ENCODE measurements around the gene LPIN2.

The LPIN2 gene, protein sequence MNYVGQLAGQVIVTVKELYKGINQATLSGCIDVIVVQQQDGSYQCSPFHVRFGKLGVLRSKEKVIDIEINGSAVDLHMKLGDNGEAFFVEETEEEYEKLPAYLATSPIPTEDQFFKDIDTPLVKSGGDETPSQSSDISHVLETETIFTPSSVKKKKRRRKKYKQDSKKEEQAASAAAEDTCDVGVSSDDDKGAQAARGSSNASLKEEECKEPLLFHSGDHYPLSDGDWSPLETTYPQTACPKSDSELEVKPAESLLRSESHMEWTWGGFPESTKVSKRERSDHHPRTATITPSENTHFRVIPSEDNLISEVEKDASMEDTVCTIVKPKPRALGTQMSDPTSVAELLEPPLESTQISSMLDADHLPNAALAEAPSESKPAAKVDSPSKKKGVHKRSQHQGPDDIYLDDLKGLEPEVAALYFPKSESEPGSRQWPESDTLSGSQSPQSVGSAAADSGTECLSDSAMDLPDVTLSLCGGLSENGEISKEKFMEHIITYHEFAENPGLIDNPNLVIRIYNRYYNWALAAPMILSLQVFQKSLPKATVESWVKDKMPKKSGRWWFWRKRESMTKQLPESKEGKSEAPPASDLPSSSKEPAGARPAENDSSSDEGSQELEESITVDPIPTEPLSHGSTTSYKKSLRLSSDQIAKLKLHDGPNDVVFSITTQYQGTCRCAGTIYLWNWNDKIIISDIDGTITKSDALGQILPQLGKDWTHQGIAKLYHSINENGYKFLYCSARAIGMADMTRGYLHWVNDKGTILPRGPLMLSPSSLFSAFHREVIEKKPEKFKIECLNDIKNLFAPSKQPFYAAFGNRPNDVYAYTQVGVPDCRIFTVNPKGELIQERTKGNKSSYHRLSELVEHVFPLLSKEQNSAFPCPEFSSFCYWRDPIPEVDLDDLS

GRCh38 chr18:3013024-3013804, at the start of gene LPIN2:
TSS of gene LPIN2 (minus strand) at chr18:3013144. CDS start at chr18:2960840, 52,304 bp downstream.
- no peak for FAIRE-seq
- peak; percentile 48; the same call in 1 of the 2 replicates for TF ChIP-seq POLR2A (IDR thresholded peaks at IDR 0.05; ENCODE audit: low read depth, low read length)
- DNase-seq (ENCODE audit: insufficient read length, low spot score), result peak; percentile 81

- FAIRE-seq, result no peak
- no peak for DNase-seq (ENCODE audit: insufficient read length, low spot score)
- TF ChIP-seq POLR2A (IDR thresholded peaks at IDR 0.05; ENCODE audit: low read depth, low read length), result no peak
Measured at GRCh38 chr18:3061581-3062312, 48.8 kb upstream of the LPIN2 start.

DNA sequence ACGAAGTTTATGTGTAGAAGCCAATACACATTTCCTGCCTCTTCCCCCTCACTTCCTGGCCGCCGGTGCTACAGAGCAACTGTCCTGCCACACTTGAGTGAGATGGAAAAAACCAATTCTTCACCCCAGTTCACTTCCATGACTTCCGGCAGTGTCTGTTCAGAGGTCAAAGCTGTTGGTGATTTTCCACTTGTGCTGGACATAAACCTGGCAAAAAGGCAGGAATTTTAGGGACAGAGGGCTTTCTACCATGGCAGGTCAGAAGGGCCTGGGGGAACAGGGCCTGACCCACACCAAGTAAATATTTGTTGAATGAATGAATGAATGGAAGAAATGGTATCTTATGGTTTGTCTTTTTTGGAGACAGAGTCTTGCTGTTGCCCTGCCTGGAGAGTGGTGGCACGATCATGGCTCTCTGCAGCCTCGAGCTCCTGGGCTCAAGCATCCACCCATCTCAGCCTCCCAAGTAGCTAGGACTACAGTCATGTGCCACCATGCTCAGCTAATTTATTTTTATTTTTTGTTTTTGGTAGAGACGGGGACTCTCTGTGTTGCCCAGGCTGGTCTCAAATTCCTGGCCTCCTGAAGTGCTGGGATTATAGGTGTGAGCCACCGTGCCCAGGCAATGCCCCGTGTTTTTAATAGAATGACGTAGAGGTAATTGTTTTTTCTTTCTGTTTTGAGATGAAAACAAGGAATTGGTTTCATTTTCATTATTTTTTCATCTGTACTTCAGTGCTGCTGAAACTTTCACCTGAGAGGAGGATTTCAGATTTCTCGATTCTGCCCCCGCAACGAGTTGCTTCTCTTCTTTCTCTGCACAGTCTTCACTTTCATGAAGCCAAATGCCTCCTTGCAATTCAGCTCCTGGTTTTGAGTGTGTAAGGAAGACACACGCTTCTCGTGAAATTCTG, 48.0 kb upstream of the LPIN2 start:
- DNase-seq (ENCODE audit: insufficient read length, low spot score) (no peak), FAIRE-seq (no peak)
- TF ChIP-seq POLR2A (IDR thresholded peaks at IDR 0.05; ENCODE audit: low read depth, low read length), result no peak

GRCh38 chr18:3059272-3059671, 46.3 kb upstream of the LPIN2 start:
- DNase-seq (ENCODE audit: insufficient read length, low spot score) (no peak), FAIRE-seq (no peak)

GRCh38 chr18:3058328-3059191, 45.6 kb upstream of the LPIN2 start:
- TF ChIP-seq POLR2A (IDR thresholded peaks at IDR 0.05; ENCODE audit: low read depth, low read length), result no peak
- no peak for FAIRE-seq

More at GRCh38 chr18:3059272-3059671, 46.3 kb upstream of the LPIN2 start:
- no peak for TF ChIP-seq POLR2A (IDR thresholded peaks at IDR 0.05; ENCODE audit: low read depth, low read length)

DNA sequence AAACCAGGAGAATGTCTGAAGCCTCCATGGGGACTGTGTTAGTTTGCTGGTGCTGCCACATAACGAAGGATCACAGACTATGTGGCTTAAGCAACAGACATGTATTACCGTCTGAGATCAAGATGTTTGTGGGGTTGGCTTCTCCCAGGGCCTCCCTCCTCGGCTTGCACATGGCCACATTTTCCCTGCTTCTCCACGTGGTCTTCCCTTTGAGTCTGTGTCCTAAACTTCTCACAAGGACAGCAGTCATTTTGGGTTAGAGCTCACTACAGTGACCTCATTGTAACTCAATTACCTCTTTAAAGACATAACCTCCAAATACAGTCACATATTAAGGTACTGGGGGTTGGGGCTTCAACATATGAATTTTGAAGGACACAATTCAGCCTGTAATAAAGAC, 44.6 kb upstream of the LPIN2 start:
- FAIRE-seq (no peak), DNase-seq (ENCODE audit: insufficient read length, low spot score) (no peak)
- TF ChIP-seq POLR2A (IDR thresholded peaks at IDR 0.05; ENCODE audit: low read depth, low read length), result no peak

More at GRCh38 chr18:3058328-3059191, 45.6 kb upstream of the LPIN2 start:
- DNase-seq (ENCODE audit: insufficient read length, low spot score), result no peak

DNA sequence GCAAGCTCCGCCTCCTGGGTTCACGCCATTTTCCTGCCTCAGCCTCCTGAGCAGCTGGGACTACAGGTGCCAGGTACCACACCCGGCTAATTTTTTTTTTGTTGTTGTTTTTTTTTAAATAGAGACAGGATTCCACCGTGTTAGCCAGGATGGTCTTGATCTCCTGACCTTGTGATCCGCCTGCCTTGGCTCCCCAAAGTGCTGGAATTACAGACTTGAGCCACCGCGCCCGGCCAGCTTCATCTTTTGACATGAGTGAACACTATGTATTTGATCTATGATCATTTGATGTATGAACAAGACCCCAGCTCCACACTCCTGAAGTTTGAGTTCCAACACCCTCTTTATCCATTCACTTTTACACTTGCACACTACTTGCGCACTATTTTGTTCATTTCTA, 43.4 kb upstream of the LPIN2 start:
- no peak for FAIRE-seq
- TF ChIP-seq POLR2A (IDR thresholded peaks at IDR 0.05; ENCODE audit: low read depth, low read length), result no peak

DNA sequence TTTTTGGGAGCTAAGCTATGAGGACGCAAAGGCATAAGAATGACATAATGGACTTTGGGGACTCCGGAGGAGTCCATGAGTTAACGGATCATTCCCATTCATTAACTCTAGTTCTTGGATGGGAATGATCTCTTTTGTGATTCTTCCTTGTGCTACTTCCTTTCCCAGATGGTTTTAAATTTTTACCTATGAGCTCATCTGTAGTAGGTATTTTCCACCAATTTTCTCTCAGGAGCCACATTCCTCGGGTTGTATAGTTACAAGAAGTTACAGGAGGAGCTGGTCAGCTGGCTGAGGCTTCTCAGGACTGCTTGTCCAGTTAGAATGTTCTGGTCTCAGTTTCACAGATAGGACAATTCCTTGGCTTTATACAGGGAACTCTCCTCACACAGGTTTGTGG, 42.9 kb upstream of the LPIN2 start:
- FAIRE-seq (no peak), DNase-seq (ENCODE audit: insufficient read length, low spot score) (no peak)
- TF ChIP-seq POLR2A (IDR thresholded peaks at IDR 0.05; ENCODE audit: low read depth, low read length), result no peak

More for the DNA sequence above, 43.4 kb upstream of the LPIN2 start:
- no peak for DNase-seq (ENCODE audit: insufficient read length, low spot score)

GRCh38 chr18:3055186-3055728, 42.3 kb upstream of the LPIN2 start:
- no peak for FAIRE-seq
- DNase-seq (ENCODE audit: insufficient read length, low spot score), result no peak

DNA sequence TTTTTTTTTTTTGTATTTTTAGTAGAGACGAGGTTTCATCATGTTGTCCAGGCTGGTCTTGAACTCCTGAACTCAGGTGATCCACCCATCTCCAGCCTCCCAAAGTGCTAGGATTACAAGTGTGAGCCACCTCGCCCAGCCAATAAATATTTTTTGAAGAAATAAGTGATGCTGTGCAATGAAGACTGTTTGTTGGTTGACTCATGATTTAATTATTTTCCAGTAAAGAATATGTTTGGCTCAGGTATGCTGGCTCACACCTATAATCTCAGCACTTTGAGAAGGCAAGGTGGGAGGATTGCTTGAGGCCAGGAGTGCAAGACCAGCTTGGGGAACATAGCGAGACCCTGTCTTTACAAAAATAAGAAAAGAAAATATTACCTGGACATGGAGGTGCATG, 41.8 kb upstream of the LPIN2 start:
- no peak for TF ChIP-seq POLR2A (IDR thresholded peaks at IDR 0.05; ENCODE audit: low read depth, low read length)
- FAIRE-seq, result no peak
- no peak for DNase-seq (ENCODE audit: insufficient read length, low spot score)

More at GRCh38 chr18:3055186-3055728, 42.3 kb upstream of the LPIN2 start:
- no peak for TF ChIP-seq POLR2A (IDR thresholded peaks at IDR 0.05; ENCODE audit: low read depth, low read length)

DNA sequence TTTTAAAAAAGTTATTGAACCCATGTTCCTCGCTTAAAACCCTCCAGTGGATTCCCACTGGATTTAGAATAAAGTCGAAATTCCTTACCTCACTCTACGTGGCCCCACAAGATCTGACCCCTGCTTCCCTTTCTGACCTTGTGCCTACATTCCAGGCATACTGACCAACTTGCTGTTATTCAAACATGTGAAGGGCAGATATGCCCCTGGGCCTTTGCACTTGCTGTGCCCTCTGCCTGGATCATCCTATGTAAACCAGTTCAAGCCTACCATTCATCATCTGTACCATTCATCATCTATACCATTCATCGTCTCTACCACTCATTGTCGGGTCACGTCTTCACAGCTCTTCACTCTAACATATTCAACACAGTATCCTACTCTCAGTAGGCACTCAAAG, 41.3 kb upstream of the LPIN2 start:
- no peak for FAIRE-seq
- TF ChIP-seq POLR2A (IDR thresholded peaks at IDR 0.05; ENCODE audit: low read depth, low read length), result no peak

More for the DNA sequence above, 41.3 kb upstream of the LPIN2 start:
- no peak for DNase-seq (ENCODE audit: insufficient read length, low spot score)

Measured in H54 (cell line).